Measurements from ENCODE around the gene ETHE1. TPM values are rescaled to one million over a fixed set of nuclear protein-coding genes. Genes with fewer than 3 reads are reported as not detected.

ETHE1 gene
- total RNA-seq, 3 donors from 2014 or later: 29.3 to 36.8 (median 33.7) TPM

GRCh38 chr19:43479961-43480561 lies 46.9 kb downstream of the ETHE1 start:
- Mint-ChIP-seq H3K4me1 (ENCODE audit: low read depth) (peaks cover 10% of the 10 kb centered on the region), H3K9me3 (no peaks in the 10 kb centered on the region), H3K27me3 (ENCODE audit: low read depth) (no peaks in the 10 kb centered on the region), H3K4me3 (no peak overlapping the region), H3K36me3 (ENCODE audit: insufficient read depth) (peaks cover 14% of the 10 kb centered on the region)
- ATAC-seq (no peak), DNase-seq (no peak)

- no peaks in the 10 kb centered on the region for H3K27me3 Mint-ChIP-seq (ENCODE audit: low read depth)
- H3K9me3 Mint-ChIP-seq: no peaks in the 10 kb centered on the region
- peaks cover 14% of the 10 kb centered on the region for H3K36me3 Mint-ChIP-seq (ENCODE audit: insufficient read depth)
- peaks cover 12% of the 10 kb centered on the region for H3K4me1 Mint-ChIP-seq (ENCODE audit: low read depth)
- ATAC-seq: no peak
- no peak for DNase-seq
- no peak overlapping the region for H3K4me3 Mint-ChIP-seq
Observed at GRCh38 chr19:43479226-43479625, 47.8 kb downstream of the ETHE1 start.

- Mint-ChIP-seq H3K36me3 (ENCODE audit: insufficient read depth) (peaks cover 14% of the 10 kb centered on the region), H3K27me3 (ENCODE audit: low read depth) (no peaks in the 10 kb centered on the region), H3K4me1 (ENCODE audit: low read depth) (peaks cover 12% of the 10 kb centered on the region), H3K4me3 (no peak overlapping the region), H3K9me3 (no peaks in the 10 kb centered on the region)
- DNase-seq: no peak
- no peak for ATAC-seq
Observed at GRCh38 chr19:43478323-43478722, 48.7 kb downstream of the ETHE1 start.

GRCh38 chr19:43476606-43477005 lies 50.4 kb downstream of the ETHE1 start:
- ATAC-seq (no peak), DNase-seq (no peak)
- Mint-ChIP-seq H3K9me3 (no peaks in the 10 kb centered on the region), H3K27me3 (ENCODE audit: low read depth) (no peaks in the 10 kb centered on the region), H3K36me3 (ENCODE audit: insufficient read depth) (peaks cover 12% of the 10 kb centered on the region), H3K4me3 (no peak overlapping the region), H3K4me1 (ENCODE audit: low read depth) (peaks cover 20% of the 10 kb centered on the region)

GRCh38 chr19:43474986-43475705 lies 51.9 kb downstream of the ETHE1 start:
- peak overlapping the region; percentile 49 for H3K4me3 Mint-ChIP-seq
- ATAC-seq (peak; percentile 85 to 87), DNase-seq (peak; percentile 98)
- H3K9me3 Mint-ChIP-seq: no peaks in the 10 kb centered on the region
- H3K4me1 Mint-ChIP-seq (ENCODE audit: low read depth): peaks cover 27% of the 10 kb centered on the region
- H3K36me3 Mint-ChIP-seq (ENCODE audit: insufficient read depth): peaks cover 12% of the 10 kb centered on the region
- H3K27me3 Mint-ChIP-seq (ENCODE audit: low read depth): no peaks in the 10 kb centered on the region

- H3K4me1 Mint-ChIP-seq (ENCODE audit: low read depth): peaks cover 31% of the 10 kb centered on the region
- peaks cover 12% of the 10 kb centered on the region for H3K36me3 Mint-ChIP-seq (ENCODE audit: insufficient read depth)
- no peak for DNase-seq
- H3K9me3 Mint-ChIP-seq: no peaks in the 10 kb centered on the region
- no peak overlapping the region for H3K4me3 Mint-ChIP-seq
- H3K27me3 Mint-ChIP-seq (ENCODE audit: low read depth): no peaks in the 10 kb centered on the region
- ATAC-seq: no peak
Observed at GRCh38 chr19:43474487-43474886, 52.5 kb downstream of the ETHE1 start.

- peaks cover 4% of the 10 kb centered on the region for H3K36me3 Mint-ChIP-seq (ENCODE audit: insufficient read depth)
- peaks cover 53% of the 10 kb centered on the region for H3K4me1 Mint-ChIP-seq (ENCODE audit: low read depth)
Observed at GRCh38 chr19:43471091-43471490, 55.9 kb downstream of the ETHE1 start.

GRCh38 chr19:43470288-43470687 lies 56.7 kb downstream of the ETHE1 start:
- Mint-ChIP-seq H3K4me1 (ENCODE audit: low read depth) (peaks cover 51% of the 10 kb centered on the region), H3K27me3 (ENCODE audit: low read depth) (no peaks in the 10 kb centered on the region), H3K36me3 (ENCODE audit: insufficient read depth) (peaks cover under 1% of the 10 kb centered on the region), H3K4me3 (peak overlapping the region; percentile 10), H3K9me3 (no peaks in the 10 kb centered on the region)
- ATAC-seq (peak; percentile 83 to 86), DNase-seq (peak; percentile 61)

More at GRCh38 chr19:43471091-43471490, 55.9 kb downstream of the ETHE1 start:
- no peak overlapping the region for H3K4me3 Mint-ChIP-seq
- ATAC-seq (no peak), DNase-seq (no peak)
- H3K27me3 Mint-ChIP-seq (ENCODE audit: low read depth): no peaks in the 10 kb centered on the region
- H3K9me3 Mint-ChIP-seq: no peaks in the 10 kb centered on the region

- H3K9me3 Mint-ChIP-seq: no peaks in the 10 kb centered on the region
- DNase-seq (no peak), ATAC-seq (no peak)
- H3K36me3 Mint-ChIP-seq (ENCODE audit: insufficient read depth): no peaks in the 10 kb centered on the region
- H3K4me1 Mint-ChIP-seq (ENCODE audit: low read depth): peaks cover 52% of the 10 kb centered on the region
- no peak overlapping the region for H3K4me3 Mint-ChIP-seq
- no peaks in the 10 kb centered on the region for H3K27me3 Mint-ChIP-seq (ENCODE audit: low read depth)
Observed at GRCh38 chr19:43469160-43469480, 57.9 kb downstream of the ETHE1 start.

- peaks cover 54% of the 10 kb centered on the region for H3K4me1 Mint-ChIP-seq (ENCODE audit: low read depth)
- H3K4me3 Mint-ChIP-seq: no peak overlapping the region
- DNase-seq (no peak), ATAC-seq (no peak)
- H3K9me3 Mint-ChIP-seq: no peaks in the 10 kb centered on the region
- no peaks in the 10 kb centered on the region for H3K27me3 Mint-ChIP-seq (ENCODE audit: low read depth)
- H3K36me3 Mint-ChIP-seq (ENCODE audit: insufficient read depth): no peaks in the 10 kb centered on the region
Observed at GRCh38 chr19:43468354-43469159, 58.4 kb downstream of the ETHE1 start.

- Mint-ChIP-seq H3K9me3 (no peaks in the 10 kb centered on the region), H3K4me3 (no peak overlapping the region), H3K27me3 (ENCODE audit: low read depth) (no peaks in the 10 kb centered on the region), H3K36me3 (ENCODE audit: insufficient read depth) (no peaks in the 10 kb centered on the region), H3K4me1 (ENCODE audit: low read depth) (peaks cover 53% of the 10 kb centered on the region)
- DNase-seq (no peak), ATAC-seq (no peak)
Observed at GRCh38 chr19:43467730-43468129, 59.3 kb downstream of the ETHE1 start.

- ATAC-seq: no peak
- DNase-seq: no peak
- Mint-ChIP-seq H3K4me3 (no peak overlapping the region), H3K36me3 (ENCODE audit: insufficient read depth) (no peaks in the 10 kb centered on the region), H3K4me1 (ENCODE audit: low read depth) (peaks cover 51% of the 10 kb centered on the region), H3K27me3 (ENCODE audit: low read depth) (no peaks in the 10 kb centered on the region), H3K9me3 (no peaks in the 10 kb centered on the region)
Observed at GRCh38 chr19:43467276-43467675, 59.7 kb downstream of the ETHE1 start.

- no peak overlapping the region for H3K4me3 Mint-ChIP-seq
- H3K27me3 Mint-ChIP-seq (ENCODE audit: low read depth): no peaks in the 10 kb centered on the region
- no peaks in the 10 kb centered on the region for H3K36me3 Mint-ChIP-seq (ENCODE audit: insufficient read depth)
- DNase-seq (no peak), ATAC-seq (no peak)
- H3K4me1 Mint-ChIP-seq (ENCODE audit: low read depth): peaks cover 55% of the 10 kb centered on the region
- H3K9me3 Mint-ChIP-seq: no peaks in the 10 kb centered on the region
Observed at GRCh38 chr19:43466793-43467192, 60.2 kb downstream of the ETHE1 start.

- H3K9me3 Mint-ChIP-seq: no peaks in the 10 kb centered on the region
- peak within 1 kb of the TSS; percentile 91 for H3K4me3 Mint-ChIP-seq
- H3K27me3 Mint-ChIP-seq (ENCODE audit: low read depth): no peaks in the 10 kb centered on the region
- ATAC-seq: no peak
- DNase-seq: peak; percentile 14
- H3K4me1 Mint-ChIP-seq (ENCODE audit: low read depth): peaks cover 57% of the 10 kb centered on the region
- H3K36me3 Mint-ChIP-seq (ENCODE audit: insufficient read depth): no peaks in the 10 kb centered on the region
Observed at GRCh38 chr19:43465468-43466120, 61.4 kb downstream of the ETHE1 start, which contains the start of gene LYPD3. LYPD3 (minus strand) TSS chr19:43465608; CDS start chr19:43465571, 37 bp downstream.

Measured in activated T-cell treated with anti-CD3 and anti-CD28 coated beads, Interleukin-2, amount 50 U/mL, for 4 hours (primary cell).